Head of caudate nucleus (tissue), 42 donors: Measurements from ENCODE around the gene ZBTB40.

Source experiments
- DNase-seq, 42 donors: peaks; one replicate each; pipeline versions ENCODE4 v3.0.0 to v3.0.0-alpha.2; 2020 to 2021; ENCODE audit warnings: mixed read lengths in 7 of 42
- intact Hi-C: fragments of 100-400 bp; cut with DNase I; formaldehyde crosslinking; loops from one replicate; pipeline ENCODE4 v1.15.0; 2022

ZBTB40 gene

GRCh38 chr1:22451702-22452480 is at the start of gene ZBTB40:
ZBTB40 (plus strand) TSS chr1:22451851; CDS start chr1:22489949, 38,098 bp downstream.
- intact Hi-C loops = no loop called here
- DNase-seq = peak; percentile 95 to 99 (median 97)

DNA sequence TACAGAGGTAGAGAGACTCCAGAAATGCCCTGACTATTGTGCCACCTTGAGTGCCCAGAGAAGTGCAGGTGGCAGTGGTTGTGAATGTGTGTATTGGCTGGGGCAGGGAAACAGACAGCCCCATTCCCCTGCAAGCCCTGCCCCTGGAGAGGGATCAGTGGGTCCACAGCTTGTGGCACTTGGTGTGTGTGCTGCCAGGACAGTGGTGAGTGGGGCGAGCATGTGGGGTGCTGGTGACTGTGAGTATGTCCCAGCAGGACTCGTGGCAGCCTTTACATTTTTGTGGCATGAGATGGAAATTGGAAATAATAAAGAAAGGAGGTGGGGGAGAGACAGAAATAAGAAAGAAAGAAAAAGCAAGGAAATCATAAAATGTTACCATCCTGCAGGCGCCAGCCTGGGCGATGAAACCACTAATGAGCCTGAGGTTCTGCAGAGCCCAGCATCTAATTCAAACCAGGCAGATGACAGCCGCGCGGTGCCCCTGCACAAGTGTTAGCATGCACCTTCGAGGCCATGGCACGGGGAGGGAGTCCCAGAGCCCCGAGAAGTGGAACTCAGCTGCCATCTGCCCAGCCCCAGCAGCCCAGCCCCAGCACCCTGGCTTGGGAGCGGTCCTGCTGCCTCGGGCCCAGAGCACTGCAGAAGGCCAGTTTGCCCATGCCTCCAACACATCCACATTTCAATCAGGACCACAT is 49.1 kb upstream of the ZBTB40 start:
- DNase-seq = no peak

DNA sequence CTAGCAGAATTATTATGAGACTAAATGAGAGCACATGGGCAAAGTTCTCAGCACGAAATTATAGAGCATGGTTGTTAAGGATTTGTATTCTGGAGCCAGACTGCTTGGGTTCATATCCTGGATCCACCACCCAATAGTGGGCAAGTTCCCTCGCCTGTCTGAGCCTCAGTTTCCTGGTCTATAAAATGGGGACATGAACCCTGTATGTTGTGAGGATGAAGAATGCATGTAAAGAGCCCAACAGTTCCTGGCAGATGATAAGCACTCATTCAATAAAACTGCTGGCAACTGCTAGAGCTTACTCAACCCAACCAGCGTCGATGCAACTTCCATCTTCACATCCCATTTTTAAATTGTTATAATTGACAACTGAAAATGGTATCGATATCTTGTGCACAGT is 47.2 kb upstream of the ZBTB40 start:
- intact Hi-C loops = no loop called here
- no peak for DNase-seq

More for the DNA sequence above, 49.1 kb upstream of the ZBTB40 start:
- intact Hi-C loops = no loop called here

DNA sequence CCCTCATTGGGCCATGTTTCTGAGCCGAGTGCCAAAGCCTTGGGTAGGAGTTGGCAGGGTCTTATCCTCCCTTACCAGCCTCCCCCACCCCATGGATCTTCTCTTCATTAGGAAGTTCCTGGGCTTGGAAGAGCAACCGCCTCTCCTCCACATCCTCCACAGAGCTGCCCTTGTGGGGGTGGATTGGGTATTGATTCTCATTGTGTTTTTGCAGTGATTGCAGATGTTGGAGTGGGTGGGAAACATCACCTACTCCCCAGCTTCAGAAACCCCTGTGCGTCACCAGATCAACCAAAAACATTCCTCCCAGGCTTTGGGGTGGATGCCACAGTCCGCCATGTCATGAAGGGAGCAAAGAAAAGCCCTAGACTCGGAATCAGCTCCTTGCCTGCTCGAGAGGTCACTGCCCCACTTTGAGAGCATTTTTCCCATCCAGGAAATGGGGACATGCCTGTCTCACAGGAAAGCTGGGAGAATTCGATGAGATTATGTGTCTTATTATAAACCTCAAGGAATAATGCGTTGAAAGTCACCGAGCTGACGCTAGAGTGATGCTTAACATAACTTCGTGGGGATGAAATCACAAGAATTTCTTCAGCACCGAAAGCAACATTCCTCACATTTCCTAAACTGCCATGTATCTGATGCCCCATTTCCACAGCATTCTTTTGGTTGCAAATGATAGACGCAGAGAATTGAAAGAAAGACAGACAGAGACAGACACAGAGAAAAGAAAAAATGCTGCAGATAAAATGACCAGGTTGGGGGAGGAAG is 44.7 kb upstream of the ZBTB40 start:
- no peak for DNase-seq
- intact Hi-C loops = no loop called here

GRCh38 chr1:22408230-22408629 is 43.4 kb upstream of the ZBTB40 start:
- intact Hi-C loops = no loop called here
- no peak for DNase-seq

DNA sequence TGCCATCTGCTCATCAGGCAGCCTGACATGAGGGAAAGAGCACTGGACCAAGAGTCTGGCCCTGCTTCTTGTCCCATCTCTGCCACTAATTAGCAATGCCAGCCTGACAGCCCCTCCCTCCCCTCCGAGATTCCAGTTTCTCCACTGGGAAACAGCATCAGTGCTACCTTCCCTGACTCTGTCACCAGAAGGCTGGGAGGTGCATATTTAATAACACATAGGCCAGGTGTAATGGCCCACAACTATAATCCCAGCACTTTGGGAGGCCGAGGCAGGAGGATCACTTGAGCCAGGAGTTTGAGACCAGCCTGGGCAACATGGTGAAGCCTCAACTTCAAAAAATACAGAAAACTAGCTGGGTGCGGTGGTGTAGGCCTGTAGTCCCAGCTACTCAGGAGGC is 41.2 kb upstream of the ZBTB40 start:
- intact Hi-C loops = loop anchor here (10.0 kb wide), 1 partner anchor 296 kb away; no protein-coding TSS in a partner anchor
- DNase-seq = no peak

DNA sequence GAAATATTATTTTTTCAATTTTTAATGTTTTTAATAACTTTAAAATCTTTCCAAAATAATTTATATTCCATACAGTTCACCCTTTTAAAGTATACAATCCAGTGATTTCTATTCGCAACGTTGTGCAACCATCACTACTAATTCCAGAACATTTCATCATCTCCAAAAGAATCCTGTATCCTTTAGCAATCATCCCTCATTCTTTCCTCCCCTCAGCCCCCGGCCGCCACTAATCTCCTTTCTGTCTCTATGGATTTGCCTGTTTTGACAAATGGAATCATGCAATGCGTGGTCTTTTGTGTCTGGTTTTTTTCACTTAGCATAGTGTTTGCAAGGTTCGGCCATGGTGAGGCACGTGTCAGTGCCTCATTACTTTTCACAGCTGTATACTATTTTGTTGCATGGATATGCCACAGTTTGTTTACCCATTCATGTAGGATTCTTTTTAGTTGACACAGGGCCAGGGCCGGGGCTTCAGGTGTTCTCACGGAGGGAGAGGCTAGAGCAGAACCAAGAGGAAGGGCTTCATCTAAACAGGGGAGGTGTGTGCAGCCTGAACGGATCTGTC is 40.6 kb upstream of the ZBTB40 start:
- DNase-seq = no peak
- intact Hi-C loops = loop anchor here (10.0 kb wide), 1 partner anchor 296 kb away; no protein-coding TSS in a partner anchor

DNA sequence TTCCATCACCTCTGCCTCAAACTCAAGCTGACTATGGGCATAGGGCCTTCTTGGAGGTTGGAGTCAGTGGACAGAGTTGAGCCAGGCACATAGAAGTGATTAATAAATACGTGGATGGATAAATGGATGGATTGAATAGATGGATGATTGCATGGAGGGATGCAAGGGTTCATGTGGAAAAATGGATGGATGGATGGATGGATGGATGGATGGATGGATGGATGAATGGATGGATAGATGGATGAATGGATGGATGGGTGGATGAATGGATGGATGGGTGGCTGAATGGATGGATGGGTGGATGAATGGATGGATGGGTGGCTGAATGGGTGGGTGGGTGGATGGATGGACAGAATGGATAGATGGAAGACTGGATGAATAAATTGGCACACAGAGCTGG is 40.1 kb upstream of the ZBTB40 start:
- no peak for DNase-seq
- intact Hi-C loops = loop anchor here (10.0 kb wide), 1 partner anchor 297 kb away; no protein-coding TSS in a partner anchor

GRCh38 chr1:22412932-22413727 is 38.5 kb upstream of the ZBTB40 start:
- intact Hi-C loops = loop anchor here (10.0 kb wide), 1 partner anchor 298 kb away; no protein-coding TSS in a partner anchor
- no peak for DNase-seq

- intact Hi-C loops = loop anchor here (10.0 kb wide), 1 partner anchor 299 kb away; no protein-coding TSS in a partner anchor
- DNase-seq = no peak
Observed at GRCh38 chr1:22413799-22414198, 37.9 kb upstream of the ZBTB40 start.

DNA sequence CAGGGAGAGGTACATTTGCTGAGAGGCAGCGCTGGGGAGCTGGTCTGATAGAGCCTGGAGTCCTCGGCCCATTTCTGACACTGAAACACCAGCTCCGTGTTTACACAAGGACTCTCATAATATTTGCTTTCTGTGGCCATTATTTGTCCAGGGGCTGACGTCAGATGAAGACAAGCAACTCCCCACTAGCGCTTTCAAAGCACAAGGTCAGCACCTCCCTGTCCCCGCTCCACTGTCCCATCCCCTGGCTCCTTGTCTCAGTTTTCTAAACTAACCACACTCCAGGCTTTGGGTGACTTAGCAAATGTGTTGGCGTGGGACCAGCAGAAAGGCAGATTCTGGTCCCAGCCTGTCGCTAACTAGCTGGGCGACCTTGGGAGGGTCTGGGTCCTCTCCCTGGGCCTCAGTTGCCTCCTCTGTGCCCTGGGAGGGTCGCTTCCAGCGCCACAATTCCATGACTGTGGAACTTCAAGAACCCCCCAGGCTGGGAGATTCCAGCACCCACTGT is 37.4 kb upstream of the ZBTB40 start:
- intact Hi-C loops = loop anchor here (10.0 kb wide), 1 partner anchor 299 kb away; no protein-coding TSS in a partner anchor
- DNase-seq = no peak

DNA sequence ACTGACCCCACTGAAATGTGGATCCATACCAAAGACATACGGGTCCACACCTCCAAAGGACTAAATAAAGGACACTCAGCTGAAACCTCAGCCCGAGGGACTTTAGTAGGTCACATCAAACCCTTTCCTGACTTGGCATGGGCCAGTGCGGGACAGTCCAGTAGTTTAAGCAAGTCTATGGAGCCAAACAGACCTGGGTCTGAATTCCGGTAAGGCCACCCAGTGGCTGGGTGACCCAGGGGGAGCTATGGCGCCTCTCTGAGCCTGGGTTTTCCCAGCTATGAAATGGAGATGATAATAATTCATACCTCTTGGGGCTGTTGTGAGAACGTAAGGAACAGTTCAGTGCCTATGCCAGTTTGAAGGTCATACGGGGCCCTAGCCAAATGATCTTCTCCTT is 36.2 kb upstream of the ZBTB40 start:
- intact Hi-C loops = loop anchor here (10.0 kb wide), 1 partner anchor 301 kb away; no protein-coding TSS in a partner anchor
- no peak for DNase-seq

- DNase-seq = peak; percentile 60 to 90 (median 78)
- intact Hi-C loops = loop anchor here (10.0 kb wide), 1 partner anchor 302 kb away; no protein-coding TSS in a partner anchor
Observed at GRCh38 chr1:22416555-22417454, 34.8 kb upstream of the ZBTB40 start.

- no peak for DNase-seq
- intact Hi-C loops = loop anchor here (10.0 kb wide), 1 partner anchor 303 kb away; no protein-coding TSS in a partner anchor
Observed at GRCh38 chr1:22417466-22417865, 34.2 kb upstream of the ZBTB40 start.

GRCh38 chr1:22418312-22418711 is 33.3 kb upstream of the ZBTB40 start:
- no peak for DNase-seq
- intact Hi-C loops = loop anchor here (10.0 kb wide), 1 partner anchor 304 kb away; no protein-coding TSS in a partner anchor

- DNase-seq = peak in 3 of 42 donors; percentile 2 to 39 (median 20)
- intact Hi-C loops = loop anchor here (10.0 kb wide), 1 partner anchor 304 kb away; no protein-coding TSS in a partner anchor
Observed at GRCh38 chr1:22418933-22419382, 32.7 kb upstream of the ZBTB40 start.
